CD4-positive, CD25-positive, alpha-beta regulatory T cell (primary cell): ENCODE results near the gene MAGI2. TPM values are rescaled to one million over a fixed set of nuclear protein-coding genes. Genes with fewer than 3 reads are reported as not detected.

ENCODE experiments used
- ATAC-seq, 2 donors: fragments of 150-1000 bp; cut with Tn5 transposase; one replicate each; pipeline ENCODE4 v1.10.0; 2021; ENCODE audit warnings: low read depth in 2 of 2, moderate number of reproducible peaks in 2 of 2, moderate library complexity in 1 of 2
- DNase-seq, 3 donors: peaks; one replicate each; pipeline versions ENCODE4 v3.0.0 to v3.0.0-alpha.2; 2012 to 2022; ENCODE audit warnings: mixed read lengths in 1 of 3
- H3K27ac ChIP-seq: one replicate; pipeline ENCODE4 v1.7.0; 2013; ENCODE audit warnings: mild to moderate bottlenecking, low read length; ENCODE audit not compliant: insufficient read depth, poor library complexity, severe bottlenecking
- H3K27me3 ChIP-seq: one replicate; pipeline ENCODE4 v1.7.0; 2013; ENCODE audit warnings: low read length; ENCODE audit not compliant: control insufficient read depth, insufficient read depth
- H3K36me3 ChIP-seq: one replicate; pipeline ENCODE4 v1.7.0; 2013; ENCODE audit warnings: mild to moderate bottlenecking, low read length, moderate library complexity; ENCODE audit not compliant: control insufficient read depth, insufficient read depth
- H3K4me1 ChIP-seq: 2 replicates; pipeline ENCODE4 v1.7.0; 2013; ENCODE audit warnings: mild to moderate bottlenecking, low read length; ENCODE audit not compliant: insufficient read depth, control insufficient read depth, poor library complexity, severe bottlenecking
- H3K4me3 ChIP-seq: one replicate; pipeline ENCODE4 v1.7.0; 2013; ENCODE audit warnings: low read depth, mild to moderate bottlenecking, low read length, moderate library complexity
- H3K9me3 ChIP-seq, 2 experiments: 1 replicate in 1 of 2; 2 replicates in 1 of 2; pipeline ENCODE4 v1.7.0; 2013; ENCODE audit warnings: low read length in 2 of 2, mild to moderate bottlenecking in 1 of 2, moderate library complexity in 1 of 2; ENCODE audit not compliant: control insufficient read depth in 2 of 2
- H3K27ac Mint-ChIP-seq, 3 donors: one replicate each; pipeline ENCODE4 v1.8.0; 2020 to 2022; ENCODE audit warnings: mild to moderate bottlenecking in 3 of 3, mixed read lengths in 3 of 3, moderate library complexity in 2 of 3
- H3K27me3 Mint-ChIP-seq: one replicate; pipeline ENCODE4 v1.8.0; 2022; ENCODE audit warnings: mild to moderate bottlenecking, mixed read lengths
- H3K36me3 Mint-ChIP-seq: one replicate; pipeline ENCODE4 v1.8.0; 2020; ENCODE audit warnings: mixed read lengths
- H3K4me1 Mint-ChIP-seq, 4 donors: one replicate each; pipeline ENCODE4 v1.8.0; 2020 to 2022; ENCODE audit warnings: mixed read lengths in 4 of 4, mild to moderate bottlenecking in 1 of 4
- H3K4me3 Mint-ChIP-seq, 4 donors: one replicate each; pipeline ENCODE4 v1.8.0; 2020 to 2022; ENCODE audit warnings: mild to moderate bottlenecking in 4 of 4, mixed read lengths in 4 of 4, moderate library complexity in 3 of 4
- H3K9me3 Mint-ChIP-seq, 7 donors: one replicate each; pipeline ENCODE4 v1.8.0; 2020 to 2022; ENCODE audit warnings: mixed read lengths in 7 of 7, mild to moderate bottlenecking in 3 of 7, moderate library complexity in 2 of 7
- polyA plus RNA-seq, 4 donors: library from polyadenylated mRNA; unstranded; fragments of 300-500 nt; fragmentation: Illumina TruSeq; gene quantifications; one replicate each; pipeline ENCODE4 v1.2.3, GENCODE V29; 2021
- total RNA-seq: library from RNA; stranded (reverse); gene quantifications from one replicate; pipeline ENCODE4 v1.2.3, GENCODE V29; 2022

The MAGI2 gene
- total and polyA plus RNA-seq, 5 donors from 2014 or later: not detected

DNA sequence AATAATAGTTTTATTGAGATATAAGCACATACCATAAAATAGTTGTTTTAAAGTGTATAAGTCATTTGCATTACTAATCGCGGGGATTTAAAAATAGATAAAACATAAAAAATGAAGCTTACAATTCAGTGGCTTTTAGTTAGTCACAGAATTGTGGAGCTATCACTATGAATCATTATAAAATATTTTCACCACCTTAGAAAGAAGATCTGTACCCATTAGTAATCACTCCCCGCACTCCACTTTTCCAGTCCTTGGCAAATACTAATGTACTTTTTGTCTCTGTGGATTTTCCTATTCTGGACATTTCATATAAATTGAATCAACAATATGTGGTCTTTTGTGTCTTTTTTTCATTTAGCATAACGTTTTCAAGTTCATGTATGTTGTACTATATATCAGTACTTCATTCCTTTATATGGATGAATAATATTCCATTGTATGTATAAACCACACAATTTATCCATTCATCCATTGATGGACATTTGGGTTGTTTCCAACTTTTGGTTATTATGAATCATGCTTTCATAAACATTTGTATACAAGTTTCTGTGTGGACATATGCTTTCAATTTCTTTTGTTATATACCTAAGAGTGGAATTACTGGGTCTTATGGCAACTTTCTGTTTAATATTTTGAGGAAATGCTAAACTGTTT is 162.5 kb downstream of the MAGI2 start:
- Mint-ChIP-seq H3K27ac (no peak overlapping the region), H3K4me1 (no peaks in the 10 kb centered on the region), H3K9me3 (peaks cover 0 to 3% (median 0%) of the 10 kb centered on the region in 7 donors), H3K36me3 (no peaks in the 10 kb centered on the region), H3K27me3 (no peaks in the 10 kb centered on the region), H3K4me3 (no peak overlapping the region)
- Histone ChIP-seq H3K36me3 (no peaks in the 10 kb centered on the region), H3K27ac (no peak overlapping the region), H3K4me3 (no peak overlapping the region), H3K27me3 (no peaks in the 10 kb centered on the region), H3K4me1 (no peaks in the 10 kb centered on the region), H3K9me3 (no peaks in the 10 kb centered on the region)
- ATAC-seq (no peak), DNase-seq (no peak)

DNA sequence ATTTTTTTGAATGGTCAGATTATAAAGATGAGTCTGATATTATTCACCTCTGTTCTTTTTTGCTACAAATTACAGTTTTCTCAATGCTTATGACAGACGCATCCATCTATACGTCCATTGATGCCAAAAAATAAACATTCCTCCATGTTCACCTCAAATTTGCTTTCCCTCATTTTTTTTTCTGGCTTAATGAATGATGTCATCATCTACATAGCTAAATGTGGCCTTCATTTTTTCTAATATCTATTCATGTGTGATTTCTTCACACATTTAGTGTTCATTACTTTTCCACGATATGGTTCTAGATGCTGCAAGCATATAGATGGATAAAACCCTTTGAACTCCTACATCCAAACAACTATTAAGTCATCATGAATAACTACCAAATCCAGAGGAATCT is 163.1 kb downstream of the MAGI2 start:
- H3K9me3 Mint-ChIP-seq: peaks cover 0 to 6% (median 0%) of the 10 kb centered on the region in 7 donors
- no peaks in the 10 kb centered on the region for H3K27me3 Mint-ChIP-seq
- Histone ChIP-seq H3K4me3 (no peak overlapping the region), H3K36me3 (no peaks in the 10 kb centered on the region), H3K4me1 (no peaks in the 10 kb centered on the region), H3K9me3 (no peaks in the 10 kb centered on the region), H3K27me3 (no peaks in the 10 kb centered on the region), H3K27ac (no peak overlapping the region)
- H3K27ac Mint-ChIP-seq: no peak overlapping the region
- no peak for ATAC-seq
- H3K4me3 Mint-ChIP-seq: no peak overlapping the region
- no peak for DNase-seq
- no peaks in the 10 kb centered on the region for H3K36me3 Mint-ChIP-seq
- H3K4me1 Mint-ChIP-seq: no peaks in the 10 kb centered on the region

- Histone ChIP-seq H3K4me1 (no peaks in the 10 kb centered on the region), H3K36me3 (no peaks in the 10 kb centered on the region), H3K27ac (no peak overlapping the region), H3K27me3 (no peaks in the 10 kb centered on the region), H3K9me3 (no peaks in the 10 kb centered on the region), H3K4me3 (no peak overlapping the region)
- no peak overlapping the region for H3K4me3 Mint-ChIP-seq
- no peaks in the 10 kb centered on the region for H3K4me1 Mint-ChIP-seq
- DNase-seq (no peak), ATAC-seq (no peak)
- peaks cover 0 to 6% (median 0%) of the 10 kb centered on the region in 7 donors for H3K9me3 Mint-ChIP-seq
- H3K36me3 Mint-ChIP-seq: no peaks in the 10 kb centered on the region
- no peaks in the 10 kb centered on the region for H3K27me3 Mint-ChIP-seq
- H3K27ac Mint-ChIP-seq: no peak overlapping the region
Observed at GRCh38 chr7:79288655-79289054, 164.8 kb downstream of the MAGI2 start.

DNA sequence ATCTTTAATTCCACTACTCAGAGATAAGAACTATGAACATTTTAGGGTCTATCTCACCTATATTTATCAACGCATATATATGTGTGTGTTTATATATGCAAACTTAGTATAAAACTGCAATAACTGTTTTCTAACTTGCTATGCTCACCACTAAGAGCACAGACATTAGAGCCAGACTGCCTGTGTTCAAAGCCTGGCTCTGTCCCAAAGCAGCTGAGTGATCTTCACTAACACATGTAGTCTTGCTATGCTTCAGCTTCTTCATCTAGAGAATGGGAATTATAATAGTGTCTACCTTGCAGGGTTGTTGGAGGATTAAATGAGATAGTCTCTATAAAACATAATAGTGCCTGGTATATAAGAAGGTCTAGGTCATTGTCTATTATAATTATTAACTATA is 165.5 kb downstream of the MAGI2 start:
- H3K9me3 Mint-ChIP-seq: peaks cover 0 to 5% (median 0%) of the 10 kb centered on the region in 7 donors

GRCh38 chr7:79286181-79286580 is 167.3 kb downstream of the MAGI2 start:
- no peak overlapping the region for H3K27ac Mint-ChIP-seq
- H3K9me3 ChIP-seq: no peaks in the 10 kb centered on the region
- H3K36me3 Mint-ChIP-seq: no peaks in the 10 kb centered on the region
- no peak overlapping the region for H3K4me3 Mint-ChIP-seq
- H3K9me3 Mint-ChIP-seq: peaks cover 0 to 3% (median 0%) of the 10 kb centered on the region in 7 donors
- no peaks in the 10 kb centered on the region for H3K4me1 ChIP-seq
- no peak overlapping the region for H3K4me3 ChIP-seq
- no peaks in the 10 kb centered on the region for H3K4me1 Mint-ChIP-seq
- H3K27me3 ChIP-seq: no peaks in the 10 kb centered on the region
- DNase-seq (no peak), ATAC-seq (no peak)
- H3K27ac ChIP-seq: no peak overlapping the region
- no peaks in the 10 kb centered on the region for H3K36me3 ChIP-seq
- H3K27me3 Mint-ChIP-seq: no peaks in the 10 kb centered on the region

More for the DNA sequence above, 165.5 kb downstream of the MAGI2 start:
- Histone ChIP-seq H3K9me3 (no peaks in the 10 kb centered on the region), H3K27me3 (no peaks in the 10 kb centered on the region), H3K36me3 (no peaks in the 10 kb centered on the region), H3K4me1 (no peaks in the 10 kb centered on the region), H3K4me3 (no peak overlapping the region), H3K27ac (no peak overlapping the region)
- ATAC-seq (no peak), DNase-seq (no peak)
- H3K27ac Mint-ChIP-seq: no peak overlapping the region
- no peak overlapping the region for H3K4me3 Mint-ChIP-seq
- no peaks in the 10 kb centered on the region for H3K4me1 Mint-ChIP-seq
- H3K36me3 Mint-ChIP-seq: no peaks in the 10 kb centered on the region
- H3K27me3 Mint-ChIP-seq: no peaks in the 10 kb centered on the region

- Histone ChIP-seq H3K27me3 (no peaks in the 10 kb centered on the region), H3K4me3 (no peak overlapping the region), H3K36me3 (no peaks in the 10 kb centered on the region), H3K4me1 (no peaks in the 10 kb centered on the region), H3K9me3 (no peaks in the 10 kb centered on the region), H3K27ac (no peak overlapping the region)
- no peaks in the 10 kb centered on the region for H3K4me1 Mint-ChIP-seq
- no peak for DNase-seq
- H3K27me3 Mint-ChIP-seq: no peaks in the 10 kb centered on the region
- no peaks in the 10 kb centered on the region for H3K36me3 Mint-ChIP-seq
- no peak for ATAC-seq
- no peak overlapping the region for H3K27ac Mint-ChIP-seq
- H3K9me3 Mint-ChIP-seq: peaks cover 0 to 3% (median 0%) of the 10 kb centered on the region in 7 donors
- no peak overlapping the region for H3K4me3 Mint-ChIP-seq
Observed at GRCh38 chr7:79285756-79286155, 167.7 kb downstream of the MAGI2 start.

DNA sequence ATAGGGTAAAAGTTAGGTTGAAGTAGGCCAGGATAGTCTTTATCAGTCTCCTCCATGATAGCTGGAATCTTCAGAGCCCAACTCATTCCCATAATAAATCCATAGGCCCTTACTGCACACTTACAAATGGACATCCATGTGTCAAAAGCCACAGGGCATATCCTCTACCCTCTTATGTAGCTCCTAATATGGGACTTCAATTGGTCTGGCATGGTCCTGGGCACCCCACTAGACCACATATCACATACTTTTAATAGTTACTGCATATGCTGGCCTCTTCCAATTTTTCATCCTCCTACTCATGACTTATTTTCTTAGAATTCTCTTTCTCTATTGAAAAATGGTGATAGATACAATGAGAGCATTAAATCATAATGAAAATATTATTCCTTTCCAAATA is 169.3 kb downstream of the MAGI2 start:
- no peaks in the 10 kb centered on the region for H3K4me1 Mint-ChIP-seq
- H3K36me3 ChIP-seq: no peaks in the 10 kb centered on the region
- H3K4me3 Mint-ChIP-seq: no peak overlapping the region
- H3K9me3 ChIP-seq: no peaks in the 10 kb centered on the region
- no peak overlapping the region for H3K27ac ChIP-seq
- no peaks in the 10 kb centered on the region for H3K27me3 Mint-ChIP-seq
- ATAC-seq (no peak), DNase-seq (no peak)
- no peaks in the 10 kb centered on the region for H3K4me1 ChIP-seq
- no peaks in the 10 kb centered on the region for H3K27me3 ChIP-seq
- peaks cover 0 to 3% (median 0%) of the 10 kb centered on the region in 7 donors for H3K9me3 Mint-ChIP-seq
- H3K27ac Mint-ChIP-seq: no peak overlapping the region
- H3K4me3 ChIP-seq: no peak overlapping the region
- no peaks in the 10 kb centered on the region for H3K36me3 Mint-ChIP-seq

DNA sequence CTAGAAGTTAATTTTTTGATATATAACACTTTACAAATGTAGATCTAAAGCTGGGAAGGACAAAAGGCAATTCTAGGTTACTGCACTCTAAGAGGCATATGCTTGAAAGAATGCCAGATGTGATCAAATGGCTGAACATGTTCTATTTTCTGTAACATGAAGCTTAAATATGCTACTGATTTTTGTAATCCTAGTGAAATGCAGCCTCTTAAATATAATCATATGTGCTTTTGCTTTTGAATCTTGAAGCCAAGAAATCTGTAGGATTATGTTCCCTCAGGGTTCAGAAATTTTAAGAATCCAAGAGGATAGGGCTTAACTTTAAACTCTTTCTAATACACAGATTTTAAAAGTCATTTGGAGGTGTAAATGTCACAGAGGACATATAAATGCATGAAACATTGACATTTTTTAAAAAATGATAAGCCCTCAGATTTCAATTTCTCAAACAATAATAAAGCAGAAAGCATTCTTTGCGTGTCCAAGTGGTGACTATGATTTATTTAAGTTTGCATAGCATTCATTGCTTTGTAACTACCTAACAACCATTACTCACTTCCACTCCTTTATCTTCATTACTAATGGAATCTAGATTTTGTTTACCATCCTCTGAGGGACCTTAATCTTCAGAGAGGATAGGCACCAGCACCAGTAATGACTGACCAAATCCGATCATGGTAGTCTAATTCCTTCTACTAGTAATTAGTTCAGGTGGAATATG is 170.4 kb downstream of the MAGI2 start:
- Histone ChIP-seq H3K4me3 (no peak overlapping the region), H3K27ac (no peak overlapping the region), H3K4me1 (no peaks in the 10 kb centered on the region), H3K27me3 (no peaks in the 10 kb centered on the region), H3K9me3 (no peaks in the 10 kb centered on the region), H3K36me3 (no peaks in the 10 kb centered on the region)
- peaks cover 0 to 3% (median 0%) of the 10 kb centered on the region in 7 donors for H3K9me3 Mint-ChIP-seq
- ATAC-seq: no peak
- H3K27me3 Mint-ChIP-seq: peaks cover 4% of the 10 kb centered on the region
- no peak for DNase-seq
- no peaks in the 10 kb centered on the region for H3K4me1 Mint-ChIP-seq
- no peak overlapping the region for H3K4me3 Mint-ChIP-seq
- H3K27ac Mint-ChIP-seq: no peak overlapping the region
- H3K36me3 Mint-ChIP-seq: no peaks in the 10 kb centered on the region
